OCI-LY7 (cell line): ENCODE results near the gene MEIS2. TPM values are rescaled to one million over a fixed set of nuclear protein-coding genes. Genes with fewer than 3 reads are reported as not detected.

Experiments
- BruUV-seq: library from RNA; stranded (reverse); fragments of 400-500 nt; replicated peaks from 2 replicates; lab custom pipeline; 2021; lab: Mats Ljungman, UMichigan
- CTCF ChIA-PET: fragments of 300-600 bp; sonication (Branson Sonifier 250); formaldehyde crosslinking; loops from one replicate; lab custom pipeline; 2022; ENCODE audit warnings: antibody characterized with exemption; ENCODE audit not compliant: unreplicated experiment; lab: Charles Lee
- POLR2A ChIA-PET: fragments of 300-600 bp; sonication (Branson Sonifier 250); formaldehyde crosslinking; loops from one replicate; lab custom pipeline; 2022; ENCODE audit warnings: antibody characterized with exemption; lab: Charles Lee
- DNase-seq: peaks from one replicate; pipeline ENCODE4 v3.0.0-alpha.2; 2015; ENCODE audit warnings: low spot score
- H2AFZ ChIP-seq: fragments of 200-600 bp; sonication (generic), shearing (Covaris generic); 2 replicates; pipeline ENCODE4 v1.6.1; 2014; ENCODE audit warnings: mild to moderate bottlenecking, antibody characterized with exemption, low read length, moderate library complexity
- H3K27ac ChIP-seq: fragments of 200-600 bp; sonication (generic); 2 replicates; pipeline ENCODE4 v1.5.1; 2014; ENCODE audit warnings: mixed run types, low read depth, mild to moderate bottlenecking, moderate library complexity, low read length, inconsistent platforms; ENCODE audit not compliant: poor library complexity, severe bottlenecking
- H3K36me3 ChIP-seq: fragments of 200-600 bp; sonication (generic); 2 replicates; pipeline ENCODE4 v1.6.1; 2014; ENCODE audit warnings: mild to moderate bottlenecking, antibody characterized with exemption, low read length, moderate library complexity, mixed read lengths; ENCODE audit not compliant: insufficient read depth
- H3K4me1 ChIP-seq: fragments of 200-600 bp; sonication (generic); 2 replicates; pipeline ENCODE4 v1.5.1; 2014; ENCODE audit warnings: mild to moderate bottlenecking, low read length; ENCODE audit not compliant: insufficient read depth, poor library complexity, severe bottlenecking
- H3K4me2 ChIP-seq: fragments of 200-600 bp; sonication (generic); 2 replicates; pipeline ENCODE4 v1.6.1; 2014; ENCODE audit warnings: mild to moderate bottlenecking, low read length
- H3K4me3 ChIP-seq: fragments of 200-600 bp; sonication (generic); 2 replicates; pipeline ENCODE4 v1.5.1; 2014; ENCODE audit warnings: mild to moderate bottlenecking, low read depth, low read length; ENCODE audit not compliant: poor library complexity, severe bottlenecking
- H3K79me2 ChIP-seq: fragments of 200-600 bp; sonication (generic); 2 replicates; pipeline ENCODE4 v1.6.1; 2016; ENCODE audit warnings: low read depth, mild to moderate bottlenecking, low read length, moderate library complexity, mixed read lengths; ENCODE audit not compliant: insufficient read depth
- H3K9me2 ChIP-seq: fragments of 200-600 bp; sonication (generic); 2 replicates; pipeline ENCODE4 v1.6.1; 2016; ENCODE audit warnings: mild to moderate bottlenecking, low read length, mixed read lengths; ENCODE audit not compliant: insufficient read depth
- H3K9me3 ChIP-seq: fragments of 200-600 bp; sonication (generic); 2 replicates; pipeline ENCODE4 v1.6.1; 2014; ENCODE audit warnings: mild to moderate bottlenecking, mixed run types, low read length, mixed read lengths
- H4K20me1 ChIP-seq: fragments of 200-600 bp; sonication (generic); 2 replicates; pipeline ENCODE4 v1.6.1; 2014; ENCODE audit warnings: mild to moderate bottlenecking, antibody characterized with exemption, low read length, moderate library complexity, mixed read lengths; ENCODE audit not compliant: insufficient read depth
- CTCF ChIP-seq: fragments of 200-600 bp; sonication (generic); conservative IDR thresholded peaks from 2 replicates; pipeline ENCODE4 v1.5.1; 2014; ENCODE audit warnings: mild to moderate bottlenecking, antibody characterized with exemption, low read length, moderate library complexity, mixed read lengths
- EZH2phosphoT487 ChIP-seq: fragments of 200-600 bp; sonication (generic); IDR thresholded peaks from 2 replicates; pipeline ENCODE4 v1.6.1; 2018; ENCODE audit warnings: low read depth, borderline replicate concordance, mild to moderate bottlenecking, mixed run types, antibody characterized with exemption, low read length, moderate library complexity, mixed read lengths
- intact Hi-C: fragments of 100-400 bp; cut with micrococcal nuclease; formaldehyde crosslinking; loops from one replicate; pipeline ENCODE4 v1.10.0; 2022; ENCODE audit not compliant: unreplicated experiment
- total RNA-seq, 2 experiments: library from RNA; depleted of rRNA in 1 of 2; stranded (reverse); fragments of >200 nt in 1 of 2; shearing (Covaris generic) in 1 of 2; gene quantifications; 2 replicates each; pipeline ENCODE4 v1.2.3, GENCODE V29; 2014 to 2022

Gene MEIS2
- total RNA-seq, 2 experiments from 2014 or later: 31.0 to 35.8 TPM

GRCh38 chr15:37041836-37042235 lies 58.5 kb downstream of the MEIS2 start:
- Histone ChIP-seq H3K9me3 (no peaks in the 10 kb centered on the region), H4K20me1 (no peaks in the 10 kb centered on the region), H3K4me2 (no peak overlapping the region), H3K27ac (no peak overlapping the region), H3K36me3 (peaks cover 8% of the 10 kb centered on the region), H3K4me1 (no peaks in the 10 kb centered on the region), H3K4me3 (no peak overlapping the region), H3K9me2 (no peaks in the 10 kb centered on the region), H2AFZ (no peak overlapping the region), H3K79me2 (no peaks in the 10 kb centered on the region)
- CTCF ChIA-PET: no interaction called here
- BruUV-seq: no TSS peak
- TF ChIP-seq EZH2phosphoT487: no peak
- no peak for TF ChIP-seq CTCF
- DNase-seq: no peak
- intact Hi-C loops: no loop called here
- POLR2A ChIA-PET: no interaction called here

GRCh38 chr15:37041042-37041441 lies 59.3 kb downstream of the MEIS2 start:
- TF ChIP-seq EZH2phosphoT487 (no peak), CTCF (no peak)
- Histone ChIP-seq H2AFZ (no peak overlapping the region), H3K9me2 (no peaks in the 10 kb centered on the region), H3K36me3 (peaks cover 15% of the 10 kb centered on the region), H3K4me2 (no peak overlapping the region), H3K9me3 (no peaks in the 10 kb centered on the region), H4K20me1 (no peaks in the 10 kb centered on the region), H3K4me3 (no peak overlapping the region), H3K27ac (no peak overlapping the region), H3K79me2 (no peaks in the 10 kb centered on the region), H3K4me1 (peaks cover 5% of the 10 kb centered on the region)
- ChIA-PET POLR2A (interaction anchor here (0.6 kb wide), 1 partner anchor 663 kb away, joined by 4 read pairs; no protein-coding TSS in a partner anchor), CTCF (no interaction called here)
- DNase-seq: no peak
- intact Hi-C loops: no loop called here
- no TSS peak for BruUV-seq

GRCh38 chr15:37040072-37040742 lies 60.1 kb downstream of the MEIS2 start:
- H3K27ac ChIP-seq: no peak overlapping the region
- POLR2A ChIA-PET: interaction anchor here (0.6 kb wide), 1 partner anchor 278 kb away, joined by 3 read pairs; no protein-coding TSS in a partner anchor
- CTCF ChIA-PET: no interaction called here
- TF ChIP-seq CTCF (no peak), EZH2phosphoT487 (no peak)
- no peak overlapping the region for H3K4me3 ChIP-seq
- no peaks in the 10 kb centered on the region for H3K79me2 ChIP-seq
- H3K36me3 ChIP-seq: peaks cover 20% of the 10 kb centered on the region
- intact Hi-C loops: no loop called here
- H3K4me1 ChIP-seq: peaks cover 13% of the 10 kb centered on the region
- H4K20me1 ChIP-seq: no peaks in the 10 kb centered on the region
- no peak overlapping the region for H2AFZ ChIP-seq
- DNase-seq: no peak
- H3K4me2 ChIP-seq: no peak overlapping the region
- BruUV-seq: no TSS peak
- H3K9me2 ChIP-seq: no peaks in the 10 kb centered on the region
- no peaks in the 10 kb centered on the region for H3K9me3 ChIP-seq
